ENCODE measurements around the gene KCNS3.

DNA sequence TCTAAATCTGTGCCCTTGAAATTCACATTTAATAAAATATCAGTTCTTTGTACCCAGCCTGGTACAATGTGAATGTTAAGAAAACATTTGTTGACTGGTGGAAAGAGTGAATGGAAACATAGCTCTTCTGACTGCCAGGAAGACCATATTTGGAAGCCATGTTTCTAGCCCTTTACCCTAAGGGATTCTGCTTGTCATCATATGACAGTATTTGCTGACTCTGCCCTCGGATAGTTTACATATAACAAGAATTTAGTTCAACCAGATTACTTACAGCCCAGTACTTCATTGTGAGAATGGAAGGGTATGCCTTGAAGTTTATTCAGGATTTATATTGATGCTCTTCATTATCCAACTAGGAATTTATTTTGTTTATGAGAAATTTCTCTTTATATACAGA lies 13.8 kb upstream of the KCNS3 start:
- no peak for TF ChIP-seq POLR2A (IDR thresholded peaks at IDR 0.05)
- TF ChIP-seq, protein P1, sequence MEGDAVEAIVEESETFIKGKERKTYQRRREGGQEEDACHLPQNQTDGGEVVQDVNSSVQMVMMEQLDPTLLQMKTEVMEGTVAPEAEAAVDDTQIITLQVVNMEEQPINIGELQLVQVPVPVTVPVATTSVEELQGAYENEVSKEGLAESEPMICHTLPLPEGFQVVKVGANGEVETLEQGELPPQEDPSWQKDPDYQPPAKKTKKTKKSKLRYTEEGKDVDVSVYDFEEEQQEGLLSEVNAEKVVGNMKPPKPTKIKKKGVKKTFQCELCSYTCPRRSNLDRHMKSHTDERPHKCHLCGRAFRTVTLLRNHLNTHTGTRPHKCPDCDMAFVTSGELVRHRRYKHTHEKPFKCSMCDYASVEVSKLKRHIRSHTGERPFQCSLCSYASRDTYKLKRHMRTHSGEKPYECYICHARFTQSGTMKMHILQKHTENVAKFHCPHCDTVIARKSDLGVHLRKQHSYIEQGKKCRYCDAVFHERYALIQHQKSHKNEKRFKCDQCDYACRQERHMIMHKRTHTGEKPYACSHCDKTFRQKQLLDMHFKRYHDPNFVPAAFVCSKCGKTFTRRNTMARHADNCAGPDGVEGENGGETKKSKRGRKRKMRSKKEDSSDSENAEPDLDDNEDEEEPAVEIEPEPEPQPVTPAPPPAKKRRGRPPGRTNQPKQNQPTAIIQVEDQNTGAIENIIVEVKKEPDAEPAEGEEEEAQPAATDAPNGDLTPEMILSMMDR (IDR thresholded peaks at IDR 0.05): no peak
